K562 (cell line): ENCODE data around the gene SAMD8. TPM values are rescaled to one million over a fixed set of nuclear protein-coding genes. Genes with fewer than 3 reads are reported as not detected.

Experiments used
- ATAC-seq: fragments of 200-7000 bp; cut with Tn5 transposase; 3 replicates; pipeline ENCODE4 v1.9.1; 2020; ENCODE audit warnings: moderate library complexity
- BruUV-seq: library from RNA; stranded (reverse); fragments of 400-500 nt; replicated peaks from 2 replicates; lab custom pipeline; 2021; lab: Mats Ljungman, UMichigan
- CTCF ChIA-PET: fragments of 300-600 bp; formaldehyde crosslinking; extraction: SDS; loops from one replicate; lab custom pipeline; 2021; ENCODE audit warnings: low intra/inter-chr PET ratio; lab: Yijun Ruan, JAX
- POLR2A ChIA-PET: fragments of 300-600, 350-650 bp; sonication (Branson Sonifier 250); formaldehyde crosslinking; extraction: SDS; loops from one replicate; lab custom pipeline; 2021; ENCODE audit warnings: antibody characterized with exemption, inconsistent platforms; lab: Yijun Ruan, JAX
- DNase-seq, 4 experiments: peaks; one replicate each; pipeline versions ENCODE4 v3.0.0 to v3.0.0-alpha.2; 2011 to 2018; ENCODE audit warnings: low spot score in 3 of 4, mixed read lengths in 3 of 4; ENCODE audit errors: extremely low read depth in 1 of 4
- FAIRE-seq: peaks from 2 replicates; lab custom pipeline; 2011; peaks lifted over from hg19 to GRCh38; lab: Jason Lieb, UNC
- H2AFZ ChIP-seq: 2 replicates; pipeline ENCODE4 v1.6.0; 2011; ENCODE audit warnings: low read depth, low read length, control low read depth, inconsistent platforms
- H3K27ac ChIP-seq: fragments of 200-600 bp; 3 replicates; pipeline ENCODE4 v1.8.0; 2011; ENCODE audit warnings: low read depth, mild to moderate bottlenecking, control low read depth, inconsistent platforms, low read length, moderate library complexity, mixed read lengths; ENCODE audit errors: extremely low read depth
- H3K27me3 ChIP-seq, 2 experiments: fragments of 300-600 bp in 1 of 2; 2 replicates in 1 of 2; 3 replicates in 1 of 2; pipeline versions ENCODE4 v1.6.0 to v1.8.0; 2011; ENCODE audit warnings: inconsistent platforms in 2 of 2, low read length in 2 of 2, mild to moderate bottlenecking in 1 of 2, mixed read lengths in 1 of 2, moderate library complexity in 1 of 2; ENCODE audit not compliant: control insufficient read depth in 2 of 2, insufficient read depth in 2 of 2
- H3K36me3 ChIP-seq: fragments of 300-600 bp; 3 replicates; pipeline ENCODE4 v1.8.0; 2011; ENCODE audit warnings: mild to moderate bottlenecking, low read length, inconsistent platforms; ENCODE audit not compliant: control insufficient read depth, insufficient read depth
- H3K4me1 ChIP-seq, 2 experiments: fragments of 200-600 bp in 1 of 2; replicated peaks in 1 of 2; 2 replicates in 1 of 2; 3 replicates in 1 of 2; pipeline versions ENCODE4 v1.5.1 to v1.8.0; 2011; ENCODE audit warnings: inconsistent platforms in 2 of 2, low read length in 2 of 2, mild to moderate bottlenecking in 1 of 2, mixed read lengths in 1 of 2, moderate library complexity in 1 of 2; ENCODE audit not compliant: control insufficient read depth in 2 of 2, insufficient read depth in 2 of 2
- H3K4me2 ChIP-seq: 2 replicates; pipeline ENCODE4 v1.6.1; 2011; ENCODE audit warnings: low read length, control low read depth, inconsistent platforms, mixed read lengths; ENCODE audit not compliant: insufficient read depth
- H3K4me3 ChIP-seq: fragments of 200-600 bp; sonication (generic), shearing (Covaris generic); 2 replicates; pipeline ENCODE4 v1.5.1; 2016; ENCODE audit warnings: control low read depth, inconsistent platforms
- H3K79me2 ChIP-seq: fragments of 200-600 bp; 3 replicates; pipeline ENCODE4 v1.8.0; 2011; ENCODE audit warnings: low read length, inconsistent platforms; ENCODE audit not compliant: control insufficient read depth, insufficient read depth
- H3K9ac ChIP-seq, 2 experiments: 2 replicates each; pipeline versions ENCODE4 v1.6.0 to v1.6.1; 2011; ENCODE audit warnings: low read depth in 2 of 2, low read length in 2 of 2, control low read depth in 1 of 2, inconsistent platforms in 1 of 2, mild to moderate bottlenecking in 1 of 2, mixed read lengths in 1 of 2; ENCODE audit not compliant: insufficient read depth in 1 of 2
- H3K9me1 ChIP-seq: one replicate; pipeline ENCODE4 v1.6.0; 2011; ENCODE audit warnings: inconsistent platforms, mild to moderate bottlenecking, low read length, moderate library complexity; ENCODE audit not compliant: control insufficient read depth, insufficient read depth
- H3K9me3 ChIP-seq: replicated peaks from 2 replicates; pipeline ENCODE4 v1.5.1; 2011; ENCODE audit warnings: low read depth, low read length, inconsistent platforms; ENCODE audit not compliant: control insufficient read depth, insufficient read depth
- H4K20me1 ChIP-seq: replicated peaks from 2 replicates; pipeline ENCODE4 v1.6.1; 2011; ENCODE audit warnings: low read length, inconsistent platforms, mixed read lengths; ENCODE audit not compliant: control insufficient read depth, insufficient read depth
- ARNT ChIP-seq, 2 experiments: fragments of 450-650 bp; IDR thresholded peaks; 2 replicates each; pipeline ENCODE4 v1.6.1; 2016; ENCODE audit warnings: mild to moderate bottlenecking in 1 of 2
- ERF ChIP-seq: fragments of 450-650 bp; formaldehyde crosslinking; IDR thresholded peaks from 2 replicates; pipeline ENCODE4 v1.4.0; 2020; ENCODE audit warnings: mild to moderate bottlenecking, mixed read lengths
- MEF2D ChIP-seq: conservative IDR thresholded peaks from 2 replicates; pipeline ENCODE4 v1.6.1; 2016; ENCODE audit warnings: low read depth, missing genetic modification characterization, missing compliant biosample characterization
- MYNN ChIP-seq, 2 experiments: sonication (generic); formaldehyde crosslinking in 1 of 2; IDR thresholded peaks; 2 replicates each; pipeline versions ENCODE4 v1.5.0 to v1.6.1; 2016 to 2020; ENCODE audit warnings: antibody characterized with exemption in 1 of 2, missing genetic modification reagents in 1 of 2
- PTRF ChIP-seq: fragments of 450-650 bp; IDR thresholded peaks from 2 replicates; pipeline ENCODE4 v1.6.1; 2016; ENCODE audit warnings: mild to moderate bottlenecking, missing genetic modification characterization, missing compliant biosample characterization
- SUPT5H ChIP-seq: fragments of 450-650 bp; IDR thresholded peaks from 2 replicates; pipeline ENCODE4 v1.6.1; 2016
- TEAD2 ChIP-seq: fragments of 450-650 bp; IDR thresholded peaks from 2 replicates; pipeline ENCODE4 v1.6.1; 2016; ENCODE audit warnings: missing genetic modification characterization, control low read depth, missing compliant biosample characterization
- XRCC5 ChIP-seq: fragments of 200-400 bp; formaldehyde crosslinking; IDR thresholded peaks from 2 replicates; pipeline ENCODE4 v1.6.1; 2017; ENCODE audit warnings: low read depth, mild to moderate bottlenecking, low read length
- ZNF445 ChIP-seq: fragments of 250-450 bp; sonication (Bioruptor Pico); IDR thresholded peaks from 2 replicates; pipeline ENCODE4 v1.4.0; 2020; ENCODE audit warnings: low read depth, mild to moderate bottlenecking, moderate library complexity
- WGBS: fragments of 100-300 bp; shearing (Covaris generic); methylation state at CpG from one replicate; pipeline ENCODE4 v1.1.6; 2016; ENCODE audit warnings: low coverage, mixed read lengths; ENCODE audit not compliant: insufficient coverage; ENCODE audit errors: missing lambda C conversion rate; 5-methylcytosine and 5-hydroxymethylcytosine counted together
- in situ Hi-C: fragments of 300-500 bp; cut with MboI; formaldehyde crosslinking; loops from 4 replicates; pipeline ENCODE4 v1.15.0; 2018; ENCODE audit warnings: inconsistent platforms, mixed read lengths
- intact Hi-C: fragments of 100-400 bp; cut with micrococcal nuclease; formaldehyde crosslinking; loops from 2 replicates; pipeline ENCODE4 v1.14.2; 2022
- polyA plus RNA-seq, 8 experiments: library from polyadenylated mRNA; depleted of rRNA in 4 of 8; stranded (reverse) in 5 of 8; unstranded in 3 of 8; fragments of >200 nt; fragmentation: Nextera tagmentation in 2 of 8; fragmentation: Illumina TruSeq in 1 of 8; extraction: Ambion mirVana in 2 of 8; extraction: Trizol in 1 of 8; gene quantifications; 2 replicates each; pipeline versions ENCODE4 v1.2.1 to v1.2.3, GENCODE V29; 2011 to 2014; ENCODE audit warnings: inconsistent platforms in 1 of 8, missing spikeins in 1 of 8
- total RNA-seq, 7 experiments: library from RNA; depleted of rRNA in 6 of 7; stranded (reverse); fragments of >200 nt in 6 of 7; fragmentation: Illumina TruSeq in 2 of 7; extraction: Trizol in 2 of 7; gene quantifications; 2 replicates each; pipeline versions ENCODE4 v1.2.1 to v1.2.3, GENCODE V29; 2011 to 2021; ENCODE audit warnings: low replicate concordance in 1 of 7
- TF ChIP-seq, protein P1 (sequence below), 2 experiments: IDR thresholded peaks in 1 of 2; conservative IDR thresholded peaks in 1 of 2; 2 replicates each; pipeline ENCODE4 v1.6.1; 2016; ENCODE audit warnings: low read depth in 2 of 2, mild to moderate bottlenecking in 1 of 2, missing compliant biosample characterization in 1 of 2, missing genetic modification characterization in 1 of 2, moderate library complexity in 1 of 2
- TF ChIP-seq, protein P2 (sequence below), 3 experiments: IDR thresholded peaks in 2 of 3; conservative IDR thresholded peaks in 1 of 3; 2 replicates each; pipeline ENCODE4 v1.5.1; 2011 to 2012; ENCODE audit warnings: low read length in 3 of 3, mild to moderate bottlenecking in 3 of 3, control low read depth in 2 of 3, improper control_type of control experiment in 1 of 3, inconsistent platforms in 1 of 3, low read depth in 1 of 3, mixed read lengths in 1 of 3, moderate library complexity in 1 of 3; ENCODE audit not compliant: insufficient read depth in 2 of 3
- TF ChIP-seq, protein P3 (sequence below): fragments of 450-650 bp; formaldehyde crosslinking; conservative IDR thresholded peaks from 2 replicates; pipeline ENCODE4 v1.4.0; 2022; ENCODE audit warnings: mild to moderate bottlenecking, missing genetic modification characterization
- TF ChIP-seq, protein P4 (sequence below): fragments of 250-450 bp; sonication (Bioruptor Pico); IDR thresholded peaks from 2 replicates; pipeline ENCODE4 v1.9.0; 2021; ENCODE audit warnings: mild to moderate bottlenecking
- TF ChIP-seq, protein P5 (sequence below): sonication (generic); formaldehyde crosslinking; IDR thresholded peaks from 2 replicates; pipeline ENCODE4 v1.5.0; 2020; ENCODE audit warnings: missing genetic modification reagents

The SAMD8 gene
- total and polyA plus RNA-seq, 9 of the 15 experiments (the other 6 are each of a cell fraction or from before 2014, with no cell fraction given) = 2.7 to 16.1 (median 6.2) TPM

DNA sequence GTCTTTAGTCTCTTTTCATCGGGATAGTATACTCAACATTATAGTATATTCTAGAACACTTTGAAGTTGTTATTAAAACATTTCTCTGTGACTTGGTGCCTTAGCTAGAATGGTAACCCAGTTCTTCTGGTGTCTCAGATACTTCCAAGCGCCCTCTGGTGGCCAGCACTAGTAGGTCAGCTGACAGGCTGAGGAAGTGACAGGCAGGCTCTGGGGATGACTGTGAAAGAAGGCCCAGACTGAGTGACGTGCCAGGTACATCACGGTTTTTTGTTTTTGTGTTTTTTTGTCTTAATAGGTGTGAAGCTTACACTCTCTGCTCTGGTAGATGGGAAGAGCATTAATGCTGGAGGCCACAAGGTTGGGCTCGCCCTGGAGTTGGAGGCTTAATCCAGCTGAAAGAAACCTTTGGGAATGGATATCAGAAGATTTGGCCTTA is 119.2 kb downstream of the SAMD8 start:
- WGBS = 5% methylated on average over 4 of the region's 5 CpGs
- no TSS peak for BruUV-seq
- FAIRE-seq = peak; percentile 95
- TF ChIP-seq, protein P1, sequence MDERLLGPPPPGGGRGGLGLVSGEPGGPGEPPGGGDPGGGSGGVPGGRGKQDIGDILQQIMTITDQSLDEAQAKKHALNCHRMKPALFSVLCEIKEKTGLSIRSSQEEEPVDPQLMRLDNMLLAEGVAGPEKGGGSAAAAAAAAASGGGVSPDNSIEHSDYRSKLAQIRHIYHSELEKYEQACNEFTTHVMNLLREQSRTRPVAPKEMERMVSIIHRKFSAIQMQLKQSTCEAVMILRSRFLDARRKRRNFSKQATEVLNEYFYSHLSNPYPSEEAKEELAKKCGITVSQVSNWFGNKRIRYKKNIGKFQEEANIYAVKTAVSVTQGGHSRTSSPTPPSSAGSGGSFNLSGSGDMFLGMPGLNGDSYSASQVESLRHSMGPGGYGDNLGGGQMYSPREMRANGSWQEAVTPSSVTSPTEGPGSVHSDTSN (CRISPR knock-in tag; IDR thresholded peaks at IDR 0.05; ENCODE audit: low read depth) = peak; percentile 61
- TF ChIP-seq, protein P1 (tag; conservative IDR thresholded peaks at IDR 0.05; ENCODE audit: low read depth) = peak; percentile 83
- TF ChIP-seq TEAD2 (tag) (no peak), MYNN (IDR thresholded peaks at IDR 0.05) (peak; percentile 55; the same call in 1 of the 2 replicates), MYNN (CRISPR knock-in tag; IDR thresholded peaks at IDR 0.05) (no peak), SUPT5H (peak; percentile 75), MEF2D (no peak), ARNT (IDR thresholded peaks at IDR 0.05) (peak in 1 of 2 experiments; percentile 74; a peak in 2 of 4 replicates), XRCC5 (peak; percentile 82; the same call in 1 of the 2 replicates), ZNF445 (CRISPR knock-in tag) (no peak), ERF (0 out of 2 replicates have a peak, but pooled peaks have one; percentile 27), PTRF (no peak)
- TF ChIP-seq, protein P2, sequence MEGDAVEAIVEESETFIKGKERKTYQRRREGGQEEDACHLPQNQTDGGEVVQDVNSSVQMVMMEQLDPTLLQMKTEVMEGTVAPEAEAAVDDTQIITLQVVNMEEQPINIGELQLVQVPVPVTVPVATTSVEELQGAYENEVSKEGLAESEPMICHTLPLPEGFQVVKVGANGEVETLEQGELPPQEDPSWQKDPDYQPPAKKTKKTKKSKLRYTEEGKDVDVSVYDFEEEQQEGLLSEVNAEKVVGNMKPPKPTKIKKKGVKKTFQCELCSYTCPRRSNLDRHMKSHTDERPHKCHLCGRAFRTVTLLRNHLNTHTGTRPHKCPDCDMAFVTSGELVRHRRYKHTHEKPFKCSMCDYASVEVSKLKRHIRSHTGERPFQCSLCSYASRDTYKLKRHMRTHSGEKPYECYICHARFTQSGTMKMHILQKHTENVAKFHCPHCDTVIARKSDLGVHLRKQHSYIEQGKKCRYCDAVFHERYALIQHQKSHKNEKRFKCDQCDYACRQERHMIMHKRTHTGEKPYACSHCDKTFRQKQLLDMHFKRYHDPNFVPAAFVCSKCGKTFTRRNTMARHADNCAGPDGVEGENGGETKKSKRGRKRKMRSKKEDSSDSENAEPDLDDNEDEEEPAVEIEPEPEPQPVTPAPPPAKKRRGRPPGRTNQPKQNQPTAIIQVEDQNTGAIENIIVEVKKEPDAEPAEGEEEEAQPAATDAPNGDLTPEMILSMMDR (IDR thresholded peaks at IDR 0.05 in 2 of 3, conservative IDR thresholded peaks at IDR 0.05 in 1 of 3; ENCODE audit: insufficient read depth in 2 of 3, low read depth in 1 of 3, low read length in 3 of 3) = peak; percentile 90 to 98 (median 94)
- TF ChIP-seq, protein P3, sequence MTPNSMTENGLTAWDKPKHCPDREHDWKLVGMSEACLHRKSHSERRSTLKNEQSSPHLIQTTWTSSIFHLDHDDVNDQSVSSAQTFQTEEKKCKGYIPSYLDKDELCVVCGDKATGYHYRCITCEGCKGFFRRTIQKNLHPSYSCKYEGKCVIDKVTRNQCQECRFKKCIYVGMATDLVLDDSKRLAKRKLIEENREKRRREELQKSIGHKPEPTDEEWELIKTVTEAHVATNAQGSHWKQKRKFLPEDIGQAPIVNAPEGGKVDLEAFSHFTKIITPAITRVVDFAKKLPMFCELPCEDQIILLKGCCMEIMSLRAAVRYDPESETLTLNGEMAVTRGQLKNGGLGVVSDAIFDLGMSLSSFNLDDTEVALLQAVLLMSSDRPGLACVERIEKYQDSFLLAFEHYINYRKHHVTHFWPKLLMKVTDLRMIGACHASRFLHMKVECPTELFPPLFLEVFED (CRISPR knock-in tag) = 0 out of 2 replicates have a peak, but pooled peaks have one; percentile 66
- TF ChIP-seq, protein P4, sequence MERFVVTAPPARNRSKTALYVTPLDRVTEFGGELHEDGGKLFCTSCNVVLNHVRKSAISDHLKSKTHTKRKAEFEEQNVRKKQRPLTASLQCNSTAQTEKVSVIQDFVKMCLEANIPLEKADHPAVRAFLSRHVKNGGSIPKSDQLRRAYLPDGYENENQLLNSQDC (CRISPR knock-in tag) = 0 out of 2 replicates have a peak, but pooled peaks have one; percentile 25
- TF ChIP-seq, protein P5, sequence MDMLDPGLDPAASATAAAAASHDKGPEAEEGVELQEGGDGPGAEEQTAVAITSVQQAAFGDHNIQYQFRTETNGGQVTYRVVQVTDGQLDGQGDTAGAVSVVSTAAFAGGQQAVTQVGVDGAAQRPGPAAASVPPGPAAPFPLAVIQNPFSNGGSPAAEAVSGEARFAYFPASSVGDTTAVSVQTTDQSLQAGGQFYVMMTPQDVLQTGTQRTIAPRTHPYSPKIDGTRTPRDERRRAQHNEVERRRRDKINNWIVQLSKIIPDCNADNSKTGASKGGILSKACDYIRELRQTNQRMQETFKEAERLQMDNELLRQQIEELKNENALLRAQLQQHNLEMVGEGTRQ (CRISPR knock-in tag) = peak; percentile 79

More for the DNA sequence above, 119.2 kb downstream of the SAMD8 start:
- Histone ChIP-seq H3K27me3 (no peaks in the 10 kb centered on the region), H4K20me1 (peaks cover 20% of the 10 kb centered on the region), H3K4me3 (no peak overlapping the region), H3K79me2 (peaks cover 71% of the 10 kb centered on the region), H3K27ac (no peak overlapping the region), H3K9me3 (no peaks in the 10 kb centered on the region), H2AFZ (no peak overlapping the region), H3K9me1 (no peaks in the 10 kb centered on the region), H3K36me3 (peaks cover 77% of the 10 kb centered on the region), H3K4me2 (no peak overlapping the region), H3K9ac (no peak overlapping the region), H3K4me1 (peaks cover 10 to 24% of the 10 kb centered on the region in 2 experiments)
- intact Hi-C loops (loop anchor here (1.0 to 10.0 kb wide), 4 partner anchors 42 to 963 kb away; partner anchors contain the start of gene KAT6B), in situ Hi-C loops (loop anchor here (10.0 kb wide), 1 partner anchor 986 kb away; no protein-coding TSS in a partner anchor)
- ChIA-PET POLR2A (interaction anchor here (0.6 to 3.4 kb wide), 12 partner anchors 8 to 93 kb away, joined by 3 to 20 read pairs (median 4); partner anchors contain the start of gene VDAC2), CTCF (interaction anchor here (0.6 to 3.7 kb wide), 7 partner anchors 15 to 1129 kb away, joined by 3 to 38 read pairs (median 3); no protein-coding TSS in a partner anchor)
- ATAC-seq = peak; percentile 49
- DNase-seq = peak; percentile 76 to 94 (median 82)
